ENCODE results near the gene KEAP1. TPM values are rescaled to one million over a fixed set of nuclear protein-coding genes. Genes with fewer than 3 reads are reported as not detected.

Gene KEAP1
- total and polyA plus RNA-seq, 9 of the 15 experiments (the other 6 are each of a cell fraction or from before 2014, with no cell fraction given) = 2.1 to 95.6 (median 64.3) TPM

DNA sequence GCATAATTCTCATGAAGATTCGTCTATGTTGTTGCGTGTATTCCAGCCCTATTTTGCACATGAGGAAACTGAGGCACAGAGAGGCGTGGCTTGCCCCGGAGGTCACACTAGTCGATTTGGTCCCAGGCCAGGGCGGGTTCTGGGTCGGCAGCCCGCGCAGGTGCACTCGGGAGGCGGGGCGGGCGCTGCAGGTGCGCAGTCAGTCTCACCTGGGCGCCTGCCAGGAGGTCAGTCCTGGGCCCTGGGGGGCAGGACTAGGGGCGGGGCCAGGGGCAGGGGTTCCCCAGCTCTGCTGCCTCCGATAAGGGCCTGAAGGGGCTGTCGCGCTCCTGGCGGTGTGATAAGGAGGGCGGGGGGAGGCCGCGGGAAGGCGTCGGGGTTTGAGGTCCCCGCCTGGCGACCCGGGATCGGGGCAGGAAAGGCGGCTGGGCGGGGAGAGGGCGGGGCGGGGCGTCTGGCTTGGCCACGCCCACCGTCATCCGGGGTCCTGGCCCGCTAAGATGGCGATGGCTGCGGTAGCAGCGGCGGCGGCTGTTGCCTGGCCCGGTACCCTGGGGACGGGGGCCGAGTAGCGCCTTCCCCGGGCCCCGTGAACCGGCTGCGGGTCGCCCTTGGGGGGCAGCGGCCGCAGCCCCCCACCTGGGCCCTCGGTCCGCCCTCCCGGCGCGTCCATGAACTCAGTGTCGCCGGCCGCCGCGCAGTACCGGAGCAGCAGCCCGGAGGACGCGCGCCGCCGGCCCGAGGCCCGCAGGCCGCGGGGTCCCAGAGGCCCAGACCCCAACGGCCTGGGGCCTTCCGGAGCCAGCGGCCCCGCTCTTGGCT, 40.5 kb upstream of the KEAP1 start, which contains the start of gene ATG4D (continued):
- TF ChIP-seq GATAD2A (IDR thresholded peaks at IDR 0.05) (peak; percentile 70; the same call in 1 of the 2 replicates), CTBP1 (IDR thresholded peaks at IDR 0.05; ENCODE audit: borderline replicate concordance) (peak; percentile 75; the same call in 1 of the 2 replicates), MTA3 (IDR thresholded peaks at IDR 0.05; ENCODE audit: borderline replicate concordance) (0 out of 2 replicates have a peak, but pooled peaks have one; percentile 15), ZSCAN32 (CRISPR knock-in tag; IDR thresholded peaks at IDR 0.05) (no peak), CBX8 (IDR thresholded peaks at IDR 0.05; ENCODE audit: borderline replicate concordance, extremely low read depth, low read depth, low read length, poor library complexity, severe bottlenecking) (no peak), KLF6 (CRISPR knock-in tag; IDR thresholded peaks at IDR 0.05; ENCODE audit: borderline replicate concordance) (no peak), PYGO2 (tag; IDR thresholded peaks at IDR 0.05) (no peak), RBBP5 (IDR thresholded peaks at IDR 0.05; ENCODE audit: borderline replicate concordance, insufficient read depth, low read length, poor library complexity, severe bottlenecking) (peak; percentile 20), PHF21A (IDR thresholded peaks at IDR 0.05; ENCODE audit: borderline replicate concordance, low read depth) (peak; percentile 8; the same call in 1 of the 2 replicates), HBP1 (CRISPR knock-in tag; IDR thresholded peaks at IDR 0.05) (no peak), ZNF274 (IDR thresholded peaks at IDR 0.05; ENCODE audit: borderline replicate concordance, low read depth, low read length) (peak; percentile 60; the same call in 1 of the 2 replicates), FOSL1 (tag; conservative IDR thresholded peaks at IDR 0.05) (0 out of 2 replicates have a peak, but pooled peaks have one; percentile 35), ETV5 (CRISPR knock-in tag; IDR thresholded peaks at IDR 0.05; ENCODE audit: low read depth) (peak; percentile 32; the same call in 1 of the 2 replicates), ZC3H8 (IDR thresholded peaks at IDR 0.05) (no peak), TAL1 (IDR thresholded peaks at IDR 0.05) (peak; percentile 94), ARID1B (IDR thresholded peaks at IDR 0.05) (peak; percentile 96), KDM2B (CRISPR knock-in tag; IDR thresholded peaks at IDR 0.05) (peak; percentile 29; the same call in 1 of the 2 replicates), MLLT1 (IDR thresholded peaks at IDR 0.05) (no peak), SNIP1 (IDR thresholded peaks at IDR 0.05; ENCODE audit: low read depth) (no peak), EGR1 (conservative IDR thresholded peaks at IDR 0.05) (0 out of 2 replicates have a peak, but pooled peaks have one; percentile 11), GATA2 (CRISPR knock-in tag; IDR thresholded peaks at IDR 0.05) (peak; percentile 95), ELF4 (CRISPR knock-in tag; IDR thresholded peaks at IDR 0.05) (no peak), RB1 (IDR thresholded peaks at IDR 0.05; ENCODE audit: low read depth) (peak; percentile 64; the same call in 1 of the 2 replicates), HLTF (IDR thresholded peaks at IDR 0.05) (0 out of 2 replicates have a peak, but pooled peaks have one; percentile 27), ZNF644 (tag; IDR thresholded peaks at IDR 0.05; ENCODE audit: low read depth) (no peak), STAT5A (IDR thresholded peaks at IDR 0.05; ENCODE audit: borderline replicate concordance, low read length) (peak; percentile 70; the same call in 1 of the 2 replicates)

All from K562 (cell line).